ENCODE data around the gene UNC5A. TPM values are rescaled to one million over a fixed set of nuclear protein-coding genes. Genes with fewer than 3 reads are reported as not detected.

UNC5A gene
- total RNA-seq, 1 donor from 2014 or later: not detected

GRCh38 chr5:176779537-176779936, 30.8 kb upstream of the UNC5A start:
- Mint-ChIP-seq H3K4me3 (no peak overlapping the region), H3K4me1 (no peaks in the 10 kb centered on the region), H3K27me3 (peaks cover 27% of the 10 kb centered on the region), H3K9me3 (no peaks in the 10 kb centered on the region), H3K27ac (no peak overlapping the region), H3K36me3 (ENCODE audit: low read depth) (no peaks in the 10 kb centered on the region)
- ChIA-PET CTCF (no interaction called here), POLR2A (no interaction called here)
- ATAC-seq (ENCODE audit: low read depth) (no peak), DNase-seq (no peak)
- intact Hi-C loops (cut with micrococcal nuclease): no loop called here
- no peak for TF ChIP-seq CTCF (IDR thresholded peaks at IDR 0.05)

DNA sequence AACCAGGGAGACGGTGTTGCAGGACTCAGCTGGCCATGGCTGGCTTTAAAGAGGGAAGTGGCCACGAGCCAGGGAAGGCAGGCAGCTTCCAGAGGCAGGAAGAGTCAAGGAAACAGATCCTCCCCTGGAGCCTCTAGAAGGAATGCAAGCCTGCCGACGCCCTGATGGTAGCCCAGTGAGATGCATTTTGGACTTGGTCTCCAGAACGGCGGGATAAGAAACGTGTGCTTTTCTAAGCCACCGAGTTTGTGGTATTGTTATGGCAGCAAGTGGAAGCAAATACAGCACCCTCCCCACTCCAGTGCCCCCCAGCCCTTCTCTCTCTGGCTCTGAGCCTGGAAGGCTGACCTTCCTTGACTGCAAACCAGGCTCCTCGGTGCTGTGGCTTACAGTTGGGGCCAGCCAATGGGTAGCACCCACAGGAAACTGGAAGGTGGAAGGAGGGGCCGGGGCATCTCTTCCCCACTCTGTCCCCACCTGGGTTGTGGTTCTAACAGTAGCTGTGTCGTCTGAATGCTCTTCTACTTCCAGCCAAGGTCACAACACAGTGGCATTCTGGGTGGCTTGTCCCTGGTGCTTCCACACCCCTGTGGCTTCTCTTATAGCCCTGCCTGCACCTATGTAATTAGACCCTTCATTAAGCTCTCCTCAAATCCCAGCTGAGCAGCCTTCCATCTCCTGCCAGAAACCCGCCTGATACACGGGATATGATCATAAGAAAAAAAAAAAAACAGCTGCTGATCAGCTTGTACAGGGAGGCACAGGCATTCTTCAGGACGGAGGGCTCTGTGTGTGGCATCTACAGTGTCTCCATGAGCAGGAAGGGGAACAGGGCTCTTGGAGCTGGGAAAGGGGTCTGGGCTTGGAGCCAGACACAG, 29.9 kb upstream of the UNC5A start:
- H3K27me3 Mint-ChIP-seq: peaks cover 21% of the 10 kb centered on the region
- CTCF ChIA-PET: no interaction called here

GRCh38 chr5:176781054-176781375, 29.3 kb upstream of the UNC5A start:
- H3K4me1 Mint-ChIP-seq: no peaks in the 10 kb centered on the region
- no peak overlapping the region for H3K27ac Mint-ChIP-seq
- no peaks in the 10 kb centered on the region for H3K36me3 Mint-ChIP-seq (ENCODE audit: low read depth)
- ChIA-PET CTCF (no interaction called here), POLR2A (no interaction called here)
- no peak for DNase-seq
- ATAC-seq (ENCODE audit: low read depth): no peak
- intact Hi-C loops (cut with micrococcal nuclease): no loop called here
- H3K4me3 Mint-ChIP-seq: no peak overlapping the region
- H3K9me3 Mint-ChIP-seq: no peaks in the 10 kb centered on the region
- peaks cover 21% of the 10 kb centered on the region for H3K27me3 Mint-ChIP-seq
- no peak for TF ChIP-seq CTCF (IDR thresholded peaks at IDR 0.05)

More for the DNA sequence above, 29.9 kb upstream of the UNC5A start:
- DNase-seq: no peak
- no peaks in the 10 kb centered on the region for H3K4me1 Mint-ChIP-seq
- no peak for TF ChIP-seq CTCF (IDR thresholded peaks at IDR 0.05)
- intact Hi-C loops (cut with micrococcal nuclease): no loop called here
- H3K36me3 Mint-ChIP-seq (ENCODE audit: low read depth): no peaks in the 10 kb centered on the region
- no peaks in the 10 kb centered on the region for H3K9me3 Mint-ChIP-seq
- POLR2A ChIA-PET: no interaction called here
- no peak overlapping the region for H3K27ac Mint-ChIP-seq
- H3K4me3 Mint-ChIP-seq: no peak overlapping the region
- no peak for ATAC-seq (ENCODE audit: low read depth)

DNA sequence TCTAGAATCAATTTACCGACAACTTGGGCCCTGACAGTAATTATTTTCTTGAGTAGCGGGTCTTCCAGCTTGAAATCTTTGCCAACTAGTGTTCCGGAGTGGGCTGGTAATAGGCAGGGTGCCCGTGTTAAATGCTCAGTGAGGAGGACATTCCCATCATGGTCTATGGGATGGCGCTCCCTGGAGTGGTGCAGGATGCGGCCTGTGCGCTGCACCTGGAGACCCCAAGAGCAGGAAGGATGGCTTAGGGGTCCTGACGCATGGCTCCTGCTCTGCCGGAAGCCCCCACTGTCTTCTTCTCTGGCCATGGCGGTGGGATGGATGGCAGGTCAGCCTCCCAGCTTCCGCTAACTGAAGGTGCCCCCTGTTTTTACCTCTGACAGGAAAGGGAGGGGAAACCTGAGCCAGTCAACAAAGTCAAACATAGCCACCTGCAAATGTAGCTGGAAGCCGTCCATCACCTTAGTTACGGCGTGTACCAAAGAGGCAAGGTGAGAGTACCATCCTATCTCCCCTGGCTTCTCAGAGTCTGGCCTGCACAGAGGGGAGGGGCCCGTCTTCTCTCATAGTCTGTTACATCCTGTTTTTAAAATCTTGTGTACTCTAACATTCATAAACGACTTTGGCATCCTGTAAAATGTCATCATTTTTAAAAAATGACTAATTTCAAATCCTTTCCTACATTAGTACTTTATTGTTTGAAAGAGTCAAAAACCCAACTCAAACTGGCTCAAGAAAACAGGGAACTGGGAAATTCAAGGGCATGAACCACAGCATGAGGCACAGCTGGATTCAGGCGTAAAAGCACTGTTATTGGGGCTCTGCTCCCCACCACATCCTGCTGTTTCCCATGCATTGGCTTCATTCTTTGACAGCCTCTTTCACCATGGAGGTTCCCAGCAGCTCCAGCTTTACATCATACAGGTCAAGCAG, 28.5 kb upstream of the UNC5A start:
- ChIA-PET CTCF (no interaction called here), POLR2A (no interaction called here)
- DNase-seq (no peak), ATAC-seq (ENCODE audit: low read depth) (no peak)
- no peak for TF ChIP-seq CTCF (IDR thresholded peaks at IDR 0.05)
- peaks cover 25% of the 10 kb centered on the region for H3K27me3 Mint-ChIP-seq
- H3K36me3 Mint-ChIP-seq (ENCODE audit: low read depth): no peaks in the 10 kb centered on the region
- H3K4me3 Mint-ChIP-seq: no peak overlapping the region
- intact Hi-C loops (cut with micrococcal nuclease): no loop called here
- H3K9me3 Mint-ChIP-seq: no peaks in the 10 kb centered on the region
- H3K4me1 Mint-ChIP-seq: no peaks in the 10 kb centered on the region
- H3K27ac Mint-ChIP-seq: no peak overlapping the region

Data from activated B cell treated with CpG ODN at 0.5 μM for 24 hours (primary cell).